Left renal cortex interstitium (tissue), 4 donors: ENCODE measurements around the gene HSPA2. TPM values are rescaled to one million over a fixed set of nuclear protein-coding genes. Genes with fewer than 3 reads are reported as not detected.
"Not testable (repeated sequence)": the region's sequence is repeated elsewhere in the genome, so short reads cannot be mapped to it uniquely, and the experiment has no call there.

Experiments used
- DNase-seq, 4 donors: peaks; one replicate each; pipeline ENCODE4 v3.0.0-alpha.2; 2013; ENCODE audit warnings: low read depth in 4 of 4, low spot score in 2 of 4, missing footprints in 1 of 4
- polyA plus RNA-seq, 4 donors: library from polyadenylated mRNA; unstranded; fragments of 120-200 nt; gene quantifications; one replicate each; pipeline ENCODE4 v1.2.1, GENCODE V29; 2013; ENCODE audit not compliant: insufficient read length in 4 of 4

HSPA2 gene
- polyA plus RNA-seq, 4 donors: 17.4 to 29.8 (median 20.5) TPM

DNA sequence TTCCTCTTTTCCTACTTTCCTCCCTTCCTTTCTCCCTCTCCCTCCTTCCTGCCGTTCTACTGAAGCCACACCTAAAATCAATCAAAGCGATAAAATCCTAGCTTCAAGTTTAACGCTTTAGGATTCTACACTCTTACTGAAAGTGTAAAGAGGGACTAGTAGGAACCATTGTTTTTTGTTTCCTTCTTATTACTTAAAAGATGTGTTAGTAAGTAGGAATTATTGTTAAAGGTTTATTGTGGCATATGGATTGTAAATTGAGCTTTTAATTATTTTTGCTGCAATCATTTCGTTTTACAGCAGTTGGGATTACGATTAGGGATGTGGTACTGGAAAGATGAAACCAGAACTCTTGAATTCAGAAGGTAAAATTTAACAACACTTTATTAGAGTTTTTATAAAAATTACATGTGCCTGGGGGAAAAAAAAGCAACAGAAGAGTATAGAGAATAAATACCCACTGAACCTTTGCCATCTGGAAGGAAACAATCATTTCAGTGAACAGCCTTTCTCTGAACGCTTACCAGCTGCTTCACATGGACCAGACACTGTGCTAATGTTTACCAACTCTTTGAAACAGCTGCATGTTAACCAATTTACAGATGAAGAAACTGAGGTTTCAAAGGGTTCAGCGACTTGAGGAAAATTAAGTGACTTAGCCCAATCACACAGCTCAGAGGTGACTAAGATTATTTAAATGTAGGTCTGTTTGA, 10.2 kb downstream of the HSPA2 start:
- no peak for DNase-seq

DNA sequence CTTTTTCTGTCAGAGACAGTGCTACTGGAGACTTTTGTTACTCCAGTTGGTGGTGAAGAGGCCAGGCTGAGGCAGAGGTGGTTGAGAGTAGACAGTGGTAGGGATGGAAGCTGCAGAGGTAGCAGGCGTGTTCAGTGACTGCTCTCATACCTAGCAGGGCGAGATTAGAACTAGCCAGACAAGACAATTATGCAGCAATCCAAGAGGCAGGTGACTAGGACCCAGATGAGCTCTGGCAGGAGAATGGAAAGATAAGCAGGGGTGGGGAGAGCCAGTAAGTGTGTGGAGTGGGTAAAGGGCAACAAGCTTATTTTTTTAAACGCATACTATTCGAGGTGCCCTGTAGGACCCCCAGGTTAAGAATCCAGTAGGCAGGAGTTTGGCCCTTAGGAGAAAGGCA, 14.0 kb downstream of the HSPA2 start:
- DNase-seq: no peak

DNA sequence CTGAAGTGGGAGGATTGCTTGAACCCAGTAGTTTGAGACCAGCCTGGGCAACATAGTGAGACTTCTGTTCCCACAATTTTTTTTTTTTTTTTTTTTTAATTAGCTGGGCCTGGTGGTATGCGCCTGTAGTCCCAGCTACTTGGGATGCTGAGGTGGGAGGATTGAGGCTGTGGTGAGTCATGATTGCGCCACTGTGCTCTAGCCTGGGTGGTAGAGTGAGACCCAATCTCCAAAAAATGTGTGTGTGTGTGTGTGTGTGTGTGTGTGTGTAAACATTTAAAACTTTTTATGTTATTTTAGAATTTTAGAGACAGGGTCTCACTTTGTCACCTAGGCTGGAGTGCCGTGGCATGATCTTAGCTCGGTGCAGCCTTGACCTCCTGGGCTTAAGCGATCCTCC, 16.0 kb downstream of the HSPA2 start:
- no peak for DNase-seq

DNA sequence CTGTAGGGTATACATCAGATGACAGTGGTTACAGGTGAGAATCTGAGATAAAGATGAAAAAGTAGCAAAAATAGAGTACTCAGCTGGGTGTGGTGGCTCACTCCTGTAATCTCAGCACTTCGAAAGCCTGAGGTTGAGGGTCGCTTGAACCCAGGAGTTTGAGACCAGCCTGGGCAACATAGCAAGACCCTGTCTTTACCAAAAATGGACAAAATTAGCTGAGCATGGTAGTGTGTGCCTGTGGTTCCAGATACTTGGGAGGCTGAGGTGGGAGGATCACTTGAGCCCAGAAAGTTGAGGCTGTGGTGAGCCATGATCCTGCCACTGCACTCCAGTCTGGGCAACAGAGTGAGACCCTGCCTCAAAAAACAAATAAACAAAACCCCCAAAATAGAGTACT, 17.7 kb downstream of the HSPA2 start:
- DNase-seq: not testable (repeated sequence)

DNA sequence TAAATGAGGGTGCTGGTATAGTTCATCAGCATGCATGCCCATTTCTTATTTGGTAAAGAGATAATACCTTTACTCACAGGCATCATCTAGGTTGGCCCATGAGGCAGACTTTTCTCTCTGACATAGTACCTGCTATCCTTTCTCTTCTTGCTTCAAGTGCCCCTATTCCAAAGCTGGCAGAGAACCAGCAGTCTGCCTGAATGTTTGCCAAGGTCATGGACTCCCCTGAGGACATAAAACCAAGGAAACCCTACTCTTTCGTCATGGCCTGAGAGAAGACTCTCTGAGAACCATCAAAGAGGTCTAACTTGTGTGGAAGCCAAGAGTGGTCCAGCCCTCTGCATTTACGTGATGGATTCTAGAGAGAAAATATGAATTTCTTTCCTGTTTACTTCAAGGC, 21.1 kb downstream of the HSPA2 start:
- no peak for DNase-seq

DNA sequence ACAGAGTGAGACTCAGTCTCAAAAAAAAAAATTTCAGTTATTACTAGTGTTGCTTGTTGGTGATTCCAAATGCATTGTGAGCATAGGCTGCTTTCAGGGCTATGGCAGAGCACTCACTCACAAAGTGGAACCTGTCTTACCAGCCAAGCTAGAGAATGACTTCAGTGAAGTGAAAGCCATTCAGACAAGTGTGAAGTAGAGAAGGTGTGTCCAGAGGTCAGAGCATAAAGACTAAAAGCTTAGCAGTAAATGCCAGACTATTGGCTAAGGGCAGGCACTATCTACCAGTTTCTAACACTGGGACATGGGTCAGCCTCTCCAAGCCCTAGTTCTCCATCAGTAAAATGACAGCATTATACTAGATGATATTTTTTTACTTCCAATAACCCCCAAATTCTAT, 21.9 kb downstream of the HSPA2 start:
- no peak for DNase-seq

DNA sequence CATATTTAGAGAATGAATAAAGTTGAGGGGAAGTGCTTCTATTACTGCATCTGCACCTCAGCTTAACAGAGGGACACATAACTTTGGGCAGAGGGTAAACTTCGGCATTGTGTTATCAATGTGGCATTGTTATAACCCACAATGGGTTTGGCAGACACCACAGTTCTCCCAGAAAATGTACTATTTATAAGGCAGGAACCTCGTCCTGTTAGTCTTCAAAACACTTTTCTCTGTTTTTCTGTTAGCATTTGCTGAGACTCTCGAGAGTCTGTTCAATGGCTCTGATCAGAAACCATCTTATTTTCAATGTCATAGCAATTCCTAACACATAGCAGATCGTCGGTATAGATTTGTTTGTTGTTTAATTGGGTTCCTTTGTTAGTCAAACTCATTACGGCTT, 23.2 kb downstream of the HSPA2 start:
- DNase-seq: no peak

DNA sequence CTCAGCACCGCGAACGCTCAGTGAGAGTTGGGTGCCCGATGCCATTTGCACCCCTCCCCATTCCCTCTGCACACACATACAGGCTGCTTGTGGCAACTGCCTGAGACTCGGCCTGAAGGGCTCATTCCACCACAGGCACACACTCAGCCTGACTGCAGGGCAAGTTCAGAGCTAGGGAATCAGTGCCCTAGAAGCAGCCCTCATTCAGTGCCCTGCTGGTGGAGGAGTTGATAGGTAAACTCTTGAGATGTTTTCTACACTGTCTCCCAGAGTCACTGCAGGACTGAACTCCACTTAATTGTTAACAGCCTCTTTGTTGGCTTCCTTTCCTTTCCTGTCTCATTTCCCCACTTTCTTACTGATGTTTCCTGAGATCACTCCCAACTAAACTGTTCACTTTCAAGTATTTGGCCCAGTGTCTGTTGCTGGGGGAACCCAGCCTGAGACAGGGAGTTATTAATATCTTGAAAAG, 26.1 kb downstream of the HSPA2 start:
- DNase-seq: no peak

DNA sequence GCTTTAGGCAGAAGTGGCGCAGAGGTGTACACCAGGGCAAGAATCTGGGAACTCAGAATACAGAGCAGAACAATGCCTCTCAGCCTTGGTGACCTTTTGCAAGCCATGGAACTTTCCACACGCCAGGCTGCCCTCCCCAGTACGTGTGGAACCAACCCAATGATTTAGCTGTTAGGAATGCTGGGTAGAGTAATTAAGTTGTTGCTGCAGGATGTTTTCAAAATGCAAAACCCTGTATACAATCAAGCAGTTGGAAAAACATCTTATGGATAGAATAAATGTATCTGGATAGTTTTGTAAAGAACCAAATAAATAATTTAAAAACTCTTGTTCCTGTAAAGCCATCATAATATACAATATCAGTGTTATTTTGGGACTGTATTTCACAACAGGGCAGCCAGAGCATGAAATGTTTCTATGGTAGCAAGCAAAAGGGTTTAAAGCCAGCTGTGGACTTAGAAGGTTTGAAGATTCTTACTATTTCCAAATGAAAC, 28.6 kb downstream of the HSPA2 start:
- DNase-seq: no peak

DNA sequence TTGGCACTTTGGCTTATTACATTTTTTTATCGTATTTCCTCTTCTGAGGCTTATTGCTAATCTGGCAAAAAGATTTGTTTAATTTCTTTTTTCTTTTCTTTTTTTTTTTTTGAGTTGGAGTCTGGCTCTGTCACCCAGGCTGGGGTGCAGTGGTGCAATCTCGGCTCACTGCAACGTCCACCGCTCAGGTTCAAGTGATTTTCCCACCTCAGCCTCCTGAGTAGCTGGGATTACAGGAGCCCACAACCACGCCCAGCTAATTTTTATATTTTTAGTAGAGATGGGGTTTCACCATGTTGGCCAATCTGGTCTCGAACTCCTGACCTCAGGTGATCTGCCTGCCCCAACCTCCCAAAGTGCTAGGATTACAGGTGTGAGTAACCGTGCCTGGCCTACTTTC, 29.1 kb downstream of the HSPA2 start:
- DNase-seq: not testable (repeated sequence)

DNA sequence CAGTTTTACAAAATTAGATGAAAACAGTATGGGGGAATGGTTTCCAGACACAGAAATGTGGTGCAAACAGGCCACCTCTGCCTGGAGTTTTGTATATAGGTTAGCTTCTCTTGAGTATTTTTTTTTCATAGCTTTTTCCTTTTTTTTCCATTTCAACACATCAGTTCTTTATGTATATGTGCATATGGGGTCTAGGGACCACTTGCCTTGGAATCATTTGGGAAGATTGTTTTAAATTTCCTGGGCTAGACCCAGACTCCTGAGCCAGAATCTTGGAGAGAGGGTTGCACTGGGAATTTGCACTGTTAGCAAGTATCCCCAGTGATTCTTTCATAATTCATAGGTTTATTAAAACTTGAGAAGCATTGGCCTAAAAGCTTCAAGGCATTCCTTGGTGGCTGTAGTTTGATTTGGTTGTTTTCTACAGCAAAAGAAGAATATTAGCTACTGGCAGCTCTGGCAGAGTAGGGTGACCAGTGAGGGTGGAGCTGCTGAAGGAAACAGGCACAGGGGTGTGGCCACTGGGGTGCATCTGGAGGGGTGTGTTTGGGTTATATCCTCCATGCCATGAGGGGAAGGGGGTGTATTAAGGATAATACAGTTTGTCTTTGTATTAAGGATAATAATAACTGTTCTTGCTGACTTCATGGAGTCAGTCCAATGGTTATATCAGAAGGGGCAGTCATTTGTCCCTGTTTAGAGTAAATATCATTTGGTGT, 32.0 kb downstream of the HSPA2 start:
- DNase-seq: no peak

DNA sequence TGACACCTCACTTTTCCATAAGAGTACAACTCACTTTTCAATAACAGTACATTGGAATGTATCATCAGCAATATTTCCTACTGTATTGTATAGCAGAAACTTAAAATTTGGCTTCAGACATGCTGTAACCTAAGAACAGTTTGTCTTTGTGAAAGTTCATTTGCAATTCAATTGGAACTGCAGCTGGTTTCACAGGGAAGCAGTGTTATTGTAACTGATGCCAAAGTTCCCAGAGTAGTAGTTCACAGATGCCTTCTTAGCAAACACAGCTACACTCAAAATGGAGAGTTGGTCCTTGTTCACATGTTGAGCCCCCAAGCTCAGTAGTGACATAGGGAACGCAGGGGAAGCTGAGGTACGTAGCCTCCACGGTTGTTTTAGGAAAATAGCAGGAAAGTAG, 32.6 kb downstream of the HSPA2 start:
- DNase-seq: no peak

DNA sequence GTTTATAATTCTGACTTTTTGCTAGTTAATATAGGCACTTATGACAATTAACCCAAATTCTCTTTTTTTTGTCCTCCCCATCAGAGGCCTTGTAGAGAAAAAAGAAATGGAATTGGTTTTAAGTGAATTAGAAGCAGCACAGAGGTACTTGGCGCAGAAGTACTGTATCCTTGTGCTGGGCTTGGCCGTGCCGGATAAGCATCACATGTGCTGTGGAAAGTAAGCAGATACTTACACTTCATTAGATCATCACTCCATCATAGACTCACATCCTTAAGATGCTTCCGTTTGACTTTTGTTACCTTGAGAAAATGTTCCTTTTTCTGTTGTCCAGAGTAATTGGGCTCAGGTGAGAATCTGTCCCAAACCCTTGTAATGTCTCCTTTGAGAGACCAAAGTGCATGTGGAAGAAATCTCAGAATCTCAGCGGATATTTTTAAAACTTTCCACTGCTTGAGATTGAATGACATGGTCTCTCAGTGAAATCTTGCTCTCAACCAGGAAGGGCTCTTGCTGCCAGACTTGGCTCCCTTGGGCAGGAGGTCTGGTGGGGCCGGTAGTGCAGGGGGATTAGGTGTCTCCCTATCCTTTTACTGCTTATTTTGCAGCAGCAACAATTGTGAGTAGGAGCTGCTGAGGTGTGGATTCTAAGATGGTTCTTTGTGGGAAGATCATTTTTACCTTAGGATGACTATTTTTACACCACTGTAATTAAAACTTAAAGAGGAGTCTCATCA, 34.0 kb downstream of the HSPA2 start:
- no peak for DNase-seq

DNA sequence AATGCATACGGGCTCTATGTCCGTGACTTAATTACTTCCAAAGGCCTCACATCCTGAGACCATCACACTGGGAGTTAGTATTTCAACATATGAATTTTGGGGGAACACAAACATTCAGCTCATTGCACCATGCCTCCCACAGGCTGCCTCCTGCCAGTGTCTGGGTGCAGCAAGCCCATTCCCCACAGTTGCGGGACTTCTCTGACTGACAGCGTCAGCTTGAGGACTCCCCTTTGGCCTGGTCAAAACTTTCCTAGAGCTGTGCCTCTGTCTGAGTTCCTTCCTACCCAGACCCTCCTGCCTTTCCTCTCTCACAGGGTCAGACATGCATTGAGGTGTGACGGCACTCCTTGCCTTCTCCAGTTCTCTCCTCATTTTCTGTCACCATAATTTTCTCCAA, 36.7 kb downstream of the HSPA2 start:
- DNase-seq: no peak

DNA sequence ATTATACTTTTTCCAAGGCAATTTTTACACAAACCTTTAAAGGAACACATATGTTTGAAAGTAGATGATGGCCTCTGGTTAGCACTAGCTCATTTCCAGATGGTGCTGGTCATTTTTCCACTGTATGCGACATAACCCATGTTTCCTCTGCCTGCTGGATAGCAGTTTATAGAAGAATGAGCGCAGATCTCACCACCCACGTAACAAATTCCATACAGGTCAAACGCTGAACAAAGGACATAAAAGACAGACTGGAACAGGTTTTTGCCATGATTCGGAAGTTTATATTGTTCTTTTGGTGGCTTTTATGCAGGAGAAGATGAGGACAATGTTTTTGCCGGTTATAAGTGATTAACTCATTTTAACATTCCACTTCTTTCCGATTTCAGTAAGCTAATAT, 39.9 kb downstream of the HSPA2 start:
- no peak for DNase-seq

DNA sequence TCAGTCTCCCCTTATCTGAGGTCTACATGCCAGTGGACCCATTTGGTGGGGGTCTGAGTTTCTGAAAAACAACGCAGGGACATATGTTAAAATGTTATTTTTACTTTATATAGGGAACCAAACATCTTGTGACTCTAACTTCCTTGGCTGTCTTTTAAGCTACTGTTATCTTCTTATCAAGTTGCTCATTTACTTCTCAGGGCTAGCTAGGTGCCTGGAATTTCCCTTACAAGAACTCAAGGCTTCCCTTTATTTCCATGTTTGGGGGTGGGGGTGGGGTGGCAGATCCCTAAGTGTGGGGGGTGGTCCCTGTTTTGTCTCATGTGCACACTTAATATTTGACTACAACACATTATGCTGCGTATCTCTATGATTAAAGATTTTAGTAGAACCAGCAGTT, 40.8 kb downstream of the HSPA2 start:
- DNase-seq: no peak

DNA sequence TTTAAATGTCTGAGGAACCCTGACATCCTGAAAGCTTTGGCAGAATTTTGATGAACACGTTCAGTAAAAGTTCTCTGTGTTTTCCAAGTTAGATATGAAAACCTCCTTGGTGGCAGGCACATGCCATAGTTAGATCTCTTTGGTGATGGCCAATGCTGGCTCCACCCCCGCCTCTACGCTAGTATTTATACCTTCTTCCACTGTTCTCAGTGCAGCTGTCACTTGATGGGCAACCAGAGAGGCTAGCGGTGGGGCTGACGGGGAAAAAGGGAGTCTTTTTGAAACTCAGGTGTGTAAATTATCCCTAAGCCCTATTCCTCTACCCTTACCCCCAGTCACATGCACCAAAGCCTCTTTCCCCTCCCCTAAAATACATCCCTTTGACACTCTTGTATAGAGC, 41.3 kb downstream of the HSPA2 start:
- no peak for DNase-seq

DNA sequence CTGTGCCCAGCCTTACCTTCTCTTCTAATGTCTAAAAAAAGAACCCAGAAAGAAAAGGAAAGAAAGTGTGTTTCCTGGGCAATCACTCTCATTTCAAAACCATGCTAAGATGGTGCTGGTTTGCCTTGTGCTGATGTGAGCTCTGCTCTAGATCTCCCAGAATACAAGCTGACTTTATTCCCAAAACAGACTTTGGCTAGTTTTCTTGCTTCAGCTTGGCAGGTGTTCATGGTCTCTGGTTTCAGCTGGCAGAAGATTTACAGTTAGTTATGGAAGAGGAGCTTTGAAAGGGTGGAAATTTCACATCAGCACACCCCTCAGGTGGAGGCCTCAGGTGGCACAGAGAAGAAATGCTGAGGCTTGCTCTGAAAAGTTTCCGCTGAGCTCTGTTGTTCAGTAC, 43.6 kb downstream of the HSPA2 start:
- no peak for DNase-seq

DNA sequence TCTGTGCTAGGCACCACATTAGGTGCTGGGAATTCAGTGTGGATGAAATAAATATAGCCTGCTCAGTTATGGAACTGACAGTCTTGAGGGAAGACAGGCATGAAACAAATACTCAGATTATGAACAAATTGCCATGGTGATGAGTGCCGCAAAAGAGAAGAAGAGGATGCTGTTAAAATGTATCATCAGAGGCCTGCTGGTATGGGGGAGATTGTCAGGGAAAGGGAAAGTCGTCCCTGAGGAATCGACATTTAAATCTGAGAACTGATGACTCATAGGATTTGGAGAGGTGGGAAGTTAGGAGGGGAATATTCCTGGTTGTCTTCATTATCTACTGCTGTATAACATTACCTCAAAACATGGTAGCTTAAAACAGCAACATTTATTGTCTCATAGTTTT, 51.3 kb downstream of the HSPA2 start:
- no peak for DNase-seq
